GM20000 (cell line): ENCODE measurements around the gene EMX1.

Experiments used
- DNase-seq: peaks from one replicate; pipeline ENCODE4 v3.0.0; 2012; ENCODE audit warnings: low spot score
- TF ChIP-seq, protein P1 (sequence below): IDR thresholded peaks from 2 replicates; pipeline ENCODE4 v1.5.1; 2012; ENCODE audit warnings: mild to moderate bottlenecking, control low read depth; ENCODE audit errors: extremely low read depth, missing control alignments

The EMX1 gene

DNA sequence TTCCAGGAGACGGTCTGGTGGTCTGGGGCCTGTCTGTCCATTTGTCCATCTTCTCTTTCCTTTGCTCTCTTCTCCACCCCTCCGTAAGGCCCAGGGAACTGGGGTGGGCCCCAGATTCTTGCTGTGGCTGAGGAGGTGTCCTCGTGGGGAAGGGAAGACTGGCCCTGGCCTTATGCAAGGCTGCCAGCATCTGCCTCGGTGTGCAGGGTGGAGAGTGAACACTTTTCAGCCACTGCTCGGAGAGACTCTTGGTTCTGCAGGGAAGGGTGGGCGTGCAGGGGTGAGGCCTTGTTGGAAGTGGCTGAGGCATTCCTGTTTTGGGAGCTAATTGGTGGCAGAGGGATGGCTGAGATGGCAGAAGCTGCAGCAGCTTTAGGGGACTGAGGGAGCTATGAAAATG, 23.0 kb downstream of the EMX1 start:
- TF ChIP-seq, protein P1, sequence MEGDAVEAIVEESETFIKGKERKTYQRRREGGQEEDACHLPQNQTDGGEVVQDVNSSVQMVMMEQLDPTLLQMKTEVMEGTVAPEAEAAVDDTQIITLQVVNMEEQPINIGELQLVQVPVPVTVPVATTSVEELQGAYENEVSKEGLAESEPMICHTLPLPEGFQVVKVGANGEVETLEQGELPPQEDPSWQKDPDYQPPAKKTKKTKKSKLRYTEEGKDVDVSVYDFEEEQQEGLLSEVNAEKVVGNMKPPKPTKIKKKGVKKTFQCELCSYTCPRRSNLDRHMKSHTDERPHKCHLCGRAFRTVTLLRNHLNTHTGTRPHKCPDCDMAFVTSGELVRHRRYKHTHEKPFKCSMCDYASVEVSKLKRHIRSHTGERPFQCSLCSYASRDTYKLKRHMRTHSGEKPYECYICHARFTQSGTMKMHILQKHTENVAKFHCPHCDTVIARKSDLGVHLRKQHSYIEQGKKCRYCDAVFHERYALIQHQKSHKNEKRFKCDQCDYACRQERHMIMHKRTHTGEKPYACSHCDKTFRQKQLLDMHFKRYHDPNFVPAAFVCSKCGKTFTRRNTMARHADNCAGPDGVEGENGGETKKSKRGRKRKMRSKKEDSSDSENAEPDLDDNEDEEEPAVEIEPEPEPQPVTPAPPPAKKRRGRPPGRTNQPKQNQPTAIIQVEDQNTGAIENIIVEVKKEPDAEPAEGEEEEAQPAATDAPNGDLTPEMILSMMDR: no peak
- DNase-seq: no peak

DNA sequence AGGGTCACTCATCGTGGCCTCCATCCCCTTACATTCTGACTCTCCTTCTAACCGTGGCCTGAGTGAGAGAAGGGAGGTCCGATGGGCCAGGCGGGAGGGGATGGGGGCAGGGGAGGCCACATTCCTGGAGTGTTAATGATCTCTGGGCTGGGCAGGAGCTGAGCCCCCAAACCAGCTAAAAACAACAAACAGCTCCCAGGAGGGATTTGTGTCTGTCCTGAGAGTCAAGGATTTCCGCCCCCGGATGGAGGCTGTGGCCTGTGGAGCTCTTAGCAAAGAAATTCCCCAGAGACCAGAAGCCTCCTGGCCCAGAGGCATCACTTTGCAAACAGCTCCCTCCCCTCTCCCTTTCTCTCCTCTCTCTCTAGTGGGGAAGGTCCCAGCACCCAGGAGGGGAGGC, 23.5 kb downstream of the EMX1 start:
- DNase-seq: no peak
- TF ChIP-seq, protein P1: no peak

DNA sequence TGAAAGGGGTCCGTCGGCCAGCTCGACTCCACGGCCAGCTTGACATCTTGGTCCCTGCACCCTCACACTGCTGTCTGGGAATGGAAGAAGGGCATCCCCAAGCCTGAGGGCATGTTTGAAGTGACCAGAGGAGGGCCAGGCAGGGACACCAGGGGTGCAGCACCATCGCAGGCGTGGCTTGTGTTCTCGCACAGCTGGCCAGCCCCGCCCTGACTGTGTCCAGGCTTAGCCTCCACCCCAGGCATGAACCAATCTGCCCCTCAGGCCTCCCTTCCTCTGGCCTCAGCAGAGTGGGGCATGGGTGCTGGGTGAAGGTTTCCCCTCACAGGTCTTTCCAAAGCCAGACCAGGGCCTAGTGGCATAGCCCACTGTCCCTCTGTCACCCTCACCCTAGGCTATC, 25.0 kb downstream of the EMX1 start:
- DNase-seq: no peak
- TF ChIP-seq, protein P1: no peak

DNA sequence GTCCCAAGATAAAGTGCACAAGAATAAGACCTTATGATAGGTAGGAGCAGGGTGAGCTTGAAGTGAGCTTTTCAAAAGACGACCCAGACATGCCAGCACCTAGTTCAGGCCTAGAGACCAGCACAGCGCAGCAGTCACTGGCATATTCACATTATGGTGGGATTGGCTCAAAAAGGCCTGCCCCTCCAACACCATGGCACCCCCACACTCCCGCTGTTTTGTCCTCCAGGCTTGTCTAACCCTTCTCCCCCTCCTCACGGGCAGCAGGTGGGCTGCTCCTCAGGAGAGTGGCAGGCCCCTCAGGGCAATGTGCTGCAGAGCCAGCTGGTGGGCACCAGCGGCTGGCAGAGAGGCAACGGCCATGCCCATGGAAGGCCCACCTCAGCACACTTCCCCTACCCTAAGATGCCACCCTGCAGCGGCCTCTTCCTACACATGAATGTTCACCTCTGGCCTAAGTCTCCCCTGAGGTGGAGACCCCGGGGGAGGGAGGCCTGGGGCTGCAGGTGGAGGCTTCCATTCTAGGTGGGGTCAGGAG, 25.6 kb downstream of the EMX1 start:
- TF ChIP-seq, protein P1: no peak
- DNase-seq: no peak

DNA sequence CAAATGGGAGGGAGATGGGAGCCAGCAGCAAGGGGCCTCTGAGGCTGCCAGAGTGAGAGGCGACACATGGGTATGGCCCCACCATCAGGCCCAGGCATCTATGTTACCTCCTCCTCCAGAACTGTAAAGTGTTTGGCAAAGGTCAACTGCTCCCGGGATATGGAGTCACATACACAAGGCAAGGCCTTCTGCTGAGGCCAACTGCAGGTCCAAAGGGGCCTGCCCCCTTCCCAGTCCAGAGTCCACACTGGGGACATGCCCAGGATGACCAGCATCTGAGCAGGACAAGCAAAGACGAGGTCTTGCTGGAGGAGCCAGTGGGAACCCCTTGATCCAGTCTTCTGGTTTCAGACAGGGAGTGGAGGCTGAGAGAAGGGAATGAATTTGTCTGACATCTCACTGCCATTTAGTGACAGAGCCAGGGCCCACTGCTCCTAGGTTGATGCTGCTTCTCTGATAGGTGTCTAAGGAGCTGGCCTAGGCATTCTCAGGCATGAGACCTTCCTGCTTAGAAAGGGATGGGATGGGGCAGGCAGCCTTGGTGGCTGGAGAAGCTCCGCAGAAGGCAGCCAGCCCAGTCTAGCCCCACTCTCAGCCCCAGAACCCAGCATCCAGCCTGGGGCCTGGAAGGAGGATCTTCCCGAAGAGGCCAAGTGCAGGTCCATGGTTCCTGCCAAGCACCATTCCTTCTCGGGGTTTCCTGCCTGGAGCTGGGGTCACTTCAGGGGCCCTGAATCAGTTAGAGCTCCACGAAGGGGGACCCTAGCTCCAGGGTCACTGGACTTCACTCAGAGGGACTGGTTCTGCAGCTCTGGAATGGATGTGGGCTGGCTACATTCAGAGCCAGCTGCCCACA, 26.4 kb downstream of the EMX1 start:
- TF ChIP-seq, protein P1: no peak
- DNase-seq: no peak

DNA sequence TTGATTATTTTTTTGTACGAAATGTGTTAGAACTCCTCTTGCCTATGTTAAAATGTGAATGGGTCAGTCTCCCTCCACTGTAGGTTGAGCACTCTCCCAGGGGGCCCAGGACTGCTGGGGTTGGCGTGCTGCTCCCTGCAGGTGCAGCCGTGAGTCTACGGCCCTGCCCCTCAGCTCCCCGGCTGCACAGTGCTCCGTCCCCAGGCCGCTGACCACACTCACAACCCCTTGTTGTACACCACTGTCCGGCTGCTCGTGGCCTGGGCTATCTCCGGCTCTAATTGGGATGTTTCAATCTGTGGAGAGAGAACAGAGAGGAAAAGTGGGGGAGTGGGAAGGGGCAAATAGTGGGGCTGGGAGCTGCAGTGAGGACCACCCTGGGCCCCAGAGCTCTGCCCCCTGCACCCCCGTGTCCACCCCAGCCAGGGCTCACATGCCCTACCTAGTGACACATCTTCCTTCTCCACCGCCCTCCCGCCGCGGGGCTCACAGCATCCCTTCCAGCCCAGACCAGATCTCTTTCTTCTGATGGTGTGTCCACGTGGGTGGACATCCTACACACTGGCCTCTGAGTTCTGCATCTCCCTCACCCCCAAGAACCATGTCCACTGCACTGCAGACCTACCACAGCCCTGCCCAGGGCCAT, 27.6 kb downstream of the EMX1 start:
- no peak for DNase-seq

More for the DNA sequence above, 27.6 kb downstream of the EMX1 start:
- TF ChIP-seq, protein P1: no peak
